WTC11 (cell line): ENCODE measurements around the gene RCAN1. TPM values are rescaled to one million over a fixed set of nuclear protein-coding genes. Genes with fewer than 3 reads are reported as not detected.

Experiments used
- ATAC-seq: fragments of 200-7000 bp; cut with Tn5 transposase; 2 replicates; pipeline ENCODE4 v1.10.0; 2021; ENCODE audit warnings: mild to moderate bottlenecking, moderate library complexity
- CTCF ChIA-PET: fragments of 300-600 bp; sonication (Branson Sonifier 250); formaldehyde crosslinking; loops from one replicate; lab custom pipeline; 2021; ENCODE audit warnings: antibody characterized with exemption; lab: Charles Lee
- POLR2A ChIA-PET: fragments of 350-600 bp; sonication (Branson Sonifier 250); formaldehyde crosslinking; loops from one replicate; lab custom pipeline; 2021; ENCODE audit warnings: antibody characterized with exemption; lab: Charles Lee
- DNase-seq: peaks from one replicate; pipeline ENCODE4 v3.0.0; 2021; ENCODE audit warnings: low spot score
- H3K27ac Mint-ChIP-seq: 2 replicates; pipeline ENCODE4 v1.8.0; 2021; ENCODE audit warnings: mixed read lengths
- H3K27me3 Mint-ChIP-seq: 2 replicates; pipeline ENCODE4 v1.8.0; 2021; ENCODE audit warnings: low read depth, mild to moderate bottlenecking, moderate library complexity, mixed read lengths
- H3K36me3 Mint-ChIP-seq: 2 replicates; pipeline ENCODE4 v1.8.0; 2021; ENCODE audit warnings: mixed read lengths
- H3K4me1 Mint-ChIP-seq: 2 replicates; pipeline ENCODE4 v1.8.0; 2022; ENCODE audit warnings: mixed read lengths
- H3K4me3 Mint-ChIP-seq: 2 replicates; pipeline ENCODE4 v1.8.0; 2021; ENCODE audit warnings: mild to moderate bottlenecking, moderate library complexity, mixed read lengths
- H3K9me3 Mint-ChIP-seq: 2 replicates; pipeline ENCODE4 v1.8.0; 2021; ENCODE audit warnings: mixed read lengths
- CBFB ChIP-seq: sonication (generic); formaldehyde crosslinking; IDR thresholded peaks from 2 replicates; pipeline ENCODE4 v1.8.1; 2022; ENCODE audit warnings: mild to moderate bottlenecking, low read depth, missing genetic modification reagents
- CREM ChIP-seq: sonication (generic); formaldehyde crosslinking; IDR thresholded peaks from 2 replicates; pipeline ENCODE4 v1.8.1; 2022; ENCODE audit warnings: mild to moderate bottlenecking, missing genetic modification reagents, moderate library complexity
- ELF4 ChIP-seq: sonication (generic); formaldehyde crosslinking; IDR thresholded peaks from 2 replicates; pipeline ENCODE4 v1.8.1; 2022; ENCODE audit warnings: low read depth, mild to moderate bottlenecking, moderate library complexity, missing genetic modification reagents
- ETV6 ChIP-seq: sonication (generic); formaldehyde crosslinking; IDR thresholded peaks from 2 replicates; pipeline ENCODE4 v1.8.1; 2022; ENCODE audit warnings: mild to moderate bottlenecking, missing genetic modification reagents
- GRHL2 ChIP-seq: fragments of 250-450 bp; sonication (Bioruptor Pico); IDR thresholded peaks from 2 replicates; pipeline ENCODE4 v1.8.0; 2022; ENCODE audit warnings: mild to moderate bottlenecking, moderate library complexity; ENCODE audit not compliant: insufficient replicate concordance, severe bottlenecking
- RORB ChIP-seq: fragments of 250-450 bp; sonication (Bioruptor Pico); IDR thresholded peaks from 2 replicates; pipeline ENCODE4 v1.9.0; 2021; ENCODE audit warnings: mild to moderate bottlenecking
- TP53 ChIP-seq: sonication (generic); formaldehyde crosslinking; IDR thresholded peaks from 2 replicates; pipeline ENCODE4 v1.8.1; 2023; ENCODE audit warnings: mild to moderate bottlenecking, missing genetic modification reagents
- ZNF263 ChIP-seq: sonication (generic); formaldehyde crosslinking; IDR thresholded peaks from 2 replicates; pipeline ENCODE4 v1.8.1; 2022; ENCODE audit warnings: low read depth, mild to moderate bottlenecking, moderate library complexity, missing genetic modification reagents
- ZNF416 ChIP-seq: fragments of 250-450 bp; sonication (Bioruptor Pico); IDR thresholded peaks from 2 replicates; pipeline ENCODE4 v1.9.0; 2021; ENCODE audit warnings: mild to moderate bottlenecking, inconsistent platforms
- ZNF423 ChIP-seq: fragments of 250-450 bp; sonication (Bioruptor Pico); IDR thresholded peaks from 2 replicates; pipeline ENCODE4 v2.1.2; 2022; ENCODE audit warnings: mild to moderate bottlenecking, moderate library complexity
- ZNF671 ChIP-seq: fragments of 250-450 bp; sonication (Bioruptor Pico); IDR thresholded peaks from 2 replicates; pipeline ENCODE4 v1.8.0; 2021; ENCODE audit warnings: mild to moderate bottlenecking
- total RNA-seq: library from RNA; stranded (reverse); gene quantifications from 3 replicates; pipeline ENCODE4 v1.2.3, GENCODE V29; 2021
- TF ChIP-seq, protein P1 (sequence below): sonication (generic); formaldehyde crosslinking; IDR thresholded peaks from 2 replicates; pipeline ENCODE4 v1.8.1; 2023; ENCODE audit warnings: mild to moderate bottlenecking, moderate library complexity, missing genetic modification reagents
- TF ChIP-seq, protein P2 (sequence below): sonication (generic); formaldehyde crosslinking; IDR thresholded peaks from 2 replicates; pipeline ENCODE4 v1.8.0; 2022; ENCODE audit warnings: mild to moderate bottlenecking, missing genetic modification reagents
- TF ChIP-seq, protein P3 (sequence below): sonication (generic); formaldehyde crosslinking; IDR thresholded peaks from 2 replicates; pipeline ENCODE4 v1.8.0; 2023; ENCODE audit warnings: missing genetic modification reagents, mild to moderate bottlenecking, borderline replicate concordance
- TF ChIP-seq, protein P4 (sequence below): fragments of 250-450 bp; sonication (Bioruptor Pico); IDR thresholded peaks from 2 replicates; pipeline ENCODE4 v2.1.2; 2022; ENCODE audit warnings: mild to moderate bottlenecking, moderate library complexity
- TF ChIP-seq, protein P5 (sequence below): sonication (generic); formaldehyde crosslinking; IDR thresholded peaks from 2 replicates; pipeline ENCODE4 v1.8.1; 2022; ENCODE audit warnings: mild to moderate bottlenecking, moderate library complexity, missing genetic modification reagents
- TF ChIP-seq, protein P6 (sequence below): fragments of 250-450 bp; sonication (Bioruptor Pico); IDR thresholded peaks from 2 replicates; pipeline ENCODE4 v1.9.0; 2021; ENCODE audit warnings: mild to moderate bottlenecking
- TF ChIP-seq, protein P7 (sequence below): sonication (generic); formaldehyde crosslinking; IDR thresholded peaks from 2 replicates; pipeline ENCODE4 v1.8.0; 2022; ENCODE audit warnings: mild to moderate bottlenecking, missing genetic modification reagents
- TF ChIP-seq, protein P8 (sequence below): sonication (generic); formaldehyde crosslinking; IDR thresholded peaks from 2 replicates; pipeline ENCODE4 v1.8.0; 2023; ENCODE audit warnings: mild to moderate bottlenecking, missing genetic modification reagents

The RCAN1 gene
- total RNA-seq, 1 experiment from 2014 or later = 5.9 TPM

DNA sequence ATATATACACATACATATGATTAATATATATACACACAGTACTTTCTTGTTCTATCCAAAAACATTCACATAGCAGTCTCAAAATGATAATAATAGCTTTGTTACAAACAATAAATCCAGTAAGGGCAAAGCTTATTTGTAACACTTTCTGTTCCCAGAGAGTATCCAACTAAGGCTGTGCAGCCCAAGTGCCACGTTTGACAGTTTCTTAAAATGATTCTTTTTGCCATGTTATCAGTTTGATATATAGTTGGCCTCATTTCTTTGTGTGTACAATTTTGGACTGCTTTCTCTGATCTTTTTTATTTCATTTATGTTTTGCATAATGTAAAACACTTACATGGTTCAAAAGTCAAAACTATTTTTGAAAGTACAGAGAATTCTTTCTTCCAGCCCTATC, 114.7 kb downstream of the RCAN1 start:
- DNase-seq = no peak
- Mint-ChIP-seq H3K27me3 (peaks cover 6% of the 10 kb centered on the region), H3K9me3 (peaks cover 37% of the 10 kb centered on the region), H3K36me3 (peaks cover 11% of the 10 kb centered on the region; the same call in 1 of the 2 replicates), H3K4me1 (no peaks in the 10 kb centered on the region), H3K27ac (no peak overlapping the region), H3K4me3 (no peak overlapping the region)
- TF ChIP-seq TP53 (CRISPR knock-in tag) (no peak), CBFB (CRISPR knock-in tag) (no peak), ZNF416 (CRISPR knock-in tag) (no peak), ELF4 (CRISPR knock-in tag) (no peak), RORB (CRISPR knock-in tag) (no peak), ETV6 (CRISPR knock-in tag) (no peak), ZNF263 (CRISPR knock-in tag) (no peak), CREM (no peak), ZNF671 (CRISPR knock-in tag) (no peak), GRHL2 (no peak), ZNF423 (CRISPR knock-in tag) (no peak)
- TF ChIP-seq, protein P1, sequence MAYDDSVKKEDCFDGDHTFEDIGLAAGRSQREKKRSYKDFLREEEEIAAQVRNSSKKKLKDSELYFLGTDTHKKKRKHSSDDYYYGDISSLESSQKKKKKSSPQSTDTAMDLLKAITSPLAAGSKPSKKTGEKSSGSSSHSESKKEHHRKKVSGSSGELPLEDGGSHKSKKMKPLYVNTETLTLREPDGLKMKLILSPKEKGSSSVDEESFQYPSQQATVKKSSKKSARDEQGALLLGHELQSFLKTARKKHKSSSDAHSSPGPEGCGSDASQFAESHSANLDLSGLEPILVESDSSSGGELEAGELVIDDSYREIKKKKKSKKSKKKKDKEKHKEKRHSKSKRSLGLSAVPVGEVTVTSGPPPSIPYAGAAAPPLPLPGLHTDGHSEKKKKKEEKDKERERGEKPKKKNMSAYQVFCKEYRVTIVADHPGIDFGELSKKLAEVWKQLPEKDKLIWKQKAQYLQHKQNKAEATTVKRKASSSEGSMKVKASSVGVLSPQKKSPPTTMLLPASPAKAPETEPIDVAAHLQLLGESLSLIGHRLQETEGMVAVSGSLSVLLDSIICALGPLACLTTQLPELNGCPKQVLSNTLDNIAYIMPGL (CRISPR knock-in tag) = no peak
- TF ChIP-seq, protein P2, sequence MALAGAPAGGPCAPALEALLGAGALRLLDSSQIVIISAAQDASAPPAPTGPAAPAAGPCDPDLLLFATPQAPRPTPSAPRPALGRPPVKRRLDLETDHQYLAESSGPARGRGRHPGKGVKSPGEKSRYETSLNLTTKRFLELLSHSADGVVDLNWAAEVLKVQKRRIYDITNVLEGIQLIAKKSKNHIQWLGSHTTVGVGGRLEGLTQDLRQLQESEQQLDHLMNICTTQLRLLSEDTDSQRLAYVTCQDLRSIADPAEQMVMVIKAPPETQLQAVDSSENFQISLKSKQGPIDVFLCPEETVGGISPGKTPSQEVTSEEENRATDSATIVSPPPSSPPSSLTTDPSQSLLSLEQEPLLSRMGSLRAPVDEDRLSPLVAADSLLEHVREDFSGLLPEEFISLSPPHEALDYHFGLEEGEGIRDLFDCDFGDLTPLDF (CRISPR knock-in tag) = no peak
- TF ChIP-seq, protein P3, sequence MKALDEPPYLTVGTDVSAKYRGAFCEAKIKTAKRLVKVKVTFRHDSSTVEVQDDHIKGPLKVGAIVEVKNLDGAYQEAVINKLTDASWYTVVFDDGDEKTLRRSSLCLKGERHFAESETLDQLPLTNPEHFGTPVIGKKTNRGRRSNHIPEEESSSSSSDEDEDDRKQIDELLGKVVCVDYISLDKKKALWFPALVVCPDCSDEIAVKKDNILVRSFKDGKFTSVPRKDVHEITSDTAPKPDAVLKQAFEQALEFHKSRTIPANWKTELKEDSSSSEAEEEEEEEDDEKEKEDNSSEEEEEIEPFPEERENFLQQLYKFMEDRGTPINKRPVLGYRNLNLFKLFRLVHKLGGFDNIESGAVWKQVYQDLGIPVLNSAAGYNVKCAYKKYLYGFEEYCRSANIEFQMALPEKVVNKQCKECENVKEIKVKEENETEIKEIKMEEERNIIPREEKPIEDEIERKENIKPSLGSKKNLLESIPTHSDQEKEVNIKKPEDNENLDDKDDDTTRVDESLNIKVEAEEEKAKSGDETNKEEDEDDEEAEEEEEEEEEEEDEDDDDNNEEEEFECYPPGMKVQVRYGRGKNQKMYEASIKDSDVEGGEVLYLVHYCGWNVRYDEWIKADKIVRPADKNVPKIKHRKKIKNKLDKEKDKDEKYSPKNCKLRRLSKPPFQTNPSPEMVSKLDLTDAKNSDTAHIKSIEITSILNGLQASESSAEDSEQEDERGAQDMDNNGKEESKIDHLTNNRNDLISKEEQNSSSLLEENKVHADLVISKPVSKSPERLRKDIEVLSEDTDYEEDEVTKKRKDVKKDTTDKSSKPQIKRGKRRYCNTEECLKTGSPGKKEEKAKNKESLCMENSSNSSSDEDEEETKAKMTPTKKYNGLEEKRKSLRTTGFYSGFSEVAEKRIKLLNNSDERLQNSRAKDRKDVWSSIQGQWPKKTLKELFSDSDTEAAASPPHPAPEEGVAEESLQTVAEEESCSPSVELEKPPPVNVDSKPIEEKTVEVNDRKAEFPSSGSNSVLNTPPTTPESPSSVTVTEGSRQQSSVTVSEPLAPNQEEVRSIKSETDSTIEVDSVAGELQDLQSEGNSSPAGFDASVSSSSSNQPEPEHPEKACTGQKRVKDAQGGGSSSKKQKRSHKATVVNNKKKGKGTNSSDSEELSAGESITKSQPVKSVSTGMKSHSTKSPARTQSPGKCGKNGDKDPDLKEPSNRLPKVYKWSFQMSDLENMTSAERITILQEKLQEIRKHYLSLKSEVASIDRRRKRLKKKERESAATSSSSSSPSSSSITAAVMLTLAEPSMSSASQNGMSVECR (CRISPR knock-in tag) = no peak
- TF ChIP-seq, protein P4, sequence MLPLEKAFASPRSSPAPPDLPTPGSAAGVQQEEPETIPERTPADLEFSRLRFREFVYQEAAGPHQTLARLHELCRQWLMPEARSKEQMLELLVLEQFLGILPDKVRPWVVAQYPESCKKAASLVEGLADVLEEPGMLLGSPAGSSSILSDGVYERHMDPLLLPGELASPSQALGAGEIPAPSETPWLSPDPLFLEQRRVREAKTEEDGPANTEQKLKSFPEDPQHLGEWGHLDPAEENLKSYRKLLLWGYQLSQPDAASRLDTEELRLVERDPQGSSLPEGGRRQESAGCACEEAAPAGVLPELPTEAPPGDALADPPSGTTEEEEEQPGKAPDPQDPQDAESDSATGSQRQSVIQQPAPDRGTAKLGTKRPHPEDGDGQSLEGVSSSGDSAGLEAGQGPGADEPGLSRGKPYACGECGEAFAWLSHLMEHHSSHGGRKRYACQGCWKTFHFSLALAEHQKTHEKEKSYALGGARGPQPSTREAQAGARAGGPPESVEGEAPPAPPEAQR = no peak
- TF ChIP-seq, protein P5, sequence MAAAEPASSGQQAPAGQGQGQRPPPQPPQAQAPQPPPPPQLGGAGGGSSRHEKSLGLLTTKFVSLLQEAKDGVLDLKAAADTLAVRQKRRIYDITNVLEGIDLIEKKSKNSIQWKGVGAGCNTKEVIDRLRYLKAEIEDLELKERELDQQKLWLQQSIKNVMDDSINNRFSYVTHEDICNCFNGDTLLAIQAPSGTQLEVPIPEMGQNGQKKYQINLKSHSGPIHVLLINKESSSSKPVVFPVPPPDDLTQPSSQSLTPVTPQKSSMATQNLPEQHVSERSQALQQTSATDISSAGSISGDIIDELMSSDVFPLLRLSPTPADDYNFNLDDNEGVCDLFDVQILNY (CRISPR knock-in tag) = no peak
- TF ChIP-seq, protein P6, sequence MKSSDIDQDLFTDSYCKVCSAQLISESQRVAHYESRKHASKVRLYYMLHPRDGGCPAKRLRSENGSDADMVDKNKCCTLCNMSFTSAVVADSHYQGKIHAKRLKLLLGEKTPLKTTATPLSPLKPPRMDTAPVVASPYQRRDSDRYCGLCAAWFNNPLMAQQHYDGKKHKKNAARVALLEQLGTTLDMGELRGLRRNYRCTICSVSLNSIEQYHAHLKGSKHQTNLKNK (CRISPR knock-in tag) = no peak
- TF ChIP-seq, protein P7, sequence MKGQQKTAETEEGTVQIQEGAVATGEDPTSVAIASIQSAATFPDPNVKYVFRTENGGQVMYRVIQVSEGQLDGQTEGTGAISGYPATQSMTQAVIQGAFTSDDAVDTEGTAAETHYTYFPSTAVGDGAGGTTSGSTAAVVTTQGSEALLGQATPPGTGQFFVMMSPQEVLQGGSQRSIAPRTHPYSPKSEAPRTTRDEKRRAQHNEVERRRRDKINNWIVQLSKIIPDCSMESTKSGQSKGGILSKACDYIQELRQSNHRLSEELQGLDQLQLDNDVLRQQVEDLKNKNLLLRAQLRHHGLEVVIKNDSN = no peak
- TF ChIP-seq, protein P8, sequence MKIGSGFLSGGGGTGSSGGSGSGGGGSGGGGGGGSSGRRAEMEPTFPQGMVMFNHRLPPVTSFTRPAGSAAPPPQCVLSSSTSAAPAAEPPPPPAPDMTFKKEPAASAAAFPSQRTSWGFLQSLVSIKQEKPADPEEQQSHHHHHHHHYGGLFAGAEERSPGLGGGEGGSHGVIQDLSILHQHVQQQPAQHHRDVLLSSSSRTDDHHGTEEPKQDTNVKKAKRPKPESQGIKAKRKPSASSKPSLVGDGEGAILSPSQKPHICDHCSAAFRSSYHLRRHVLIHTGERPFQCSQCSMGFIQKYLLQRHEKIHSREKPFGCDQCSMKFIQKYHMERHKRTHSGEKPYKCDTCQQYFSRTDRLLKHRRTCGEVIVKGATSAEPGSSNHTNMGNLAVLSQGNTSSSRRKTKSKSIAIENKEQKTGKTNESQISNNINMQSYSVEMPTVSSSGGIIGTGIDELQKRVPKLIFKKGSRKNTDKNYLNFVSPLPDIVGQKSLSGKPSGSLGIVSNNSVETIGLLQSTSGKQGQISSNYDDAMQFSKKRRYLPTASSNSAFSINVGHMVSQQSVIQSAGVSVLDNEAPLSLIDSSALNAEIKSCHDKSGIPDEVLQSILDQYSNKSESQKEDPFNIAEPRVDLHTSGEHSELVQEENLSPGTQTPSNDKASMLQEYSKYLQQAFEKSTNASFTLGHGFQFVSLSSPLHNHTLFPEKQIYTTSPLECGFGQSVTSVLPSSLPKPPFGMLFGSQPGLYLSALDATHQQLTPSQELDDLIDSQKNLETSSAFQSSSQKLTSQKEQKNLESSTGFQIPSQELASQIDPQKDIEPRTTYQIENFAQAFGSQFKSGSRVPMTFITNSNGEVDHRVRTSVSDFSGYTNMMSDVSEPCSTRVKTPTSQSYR = no peak
- POLR2A ChIA-PET = no interaction called here
- CTCF ChIA-PET = interaction anchor here (2.5 to 2.6 kb wide), 2 partner anchors 11 kb away, joined by 12 to 13 read pairs; no protein-coding TSS in a partner anchor
- no peak for ATAC-seq
